Upper lobe of left lung (tissue), 4 donors: Measurements from ENCODE around the gene TOMM40.

Source experiments
- EP300 ChIP-seq, 4 donors: sonication (generic); formaldehyde crosslinking; IDR thresholded peaks; one replicate each; pipeline ENCODE4 v1.5.1; 2017; ENCODE audit warnings: antibody characterized with exemption in 4 of 4, control low read depth in 2 of 4
- POLR2A ChIP-seq, 4 donors: fragments of 450-650 bp; IDR thresholded peaks; one replicate each; pipeline ENCODE4 v1.5.1; 2016 to 2017; ENCODE audit warnings: antibody characterized with exemption in 4 of 4, mild to moderate bottlenecking in 2 of 4
- POLR2AphosphoS5 ChIP-seq, 2 donors: sonication (generic); formaldehyde crosslinking; IDR thresholded peaks; one replicate each; pipeline ENCODE4 v1.5.1; 2017; ENCODE audit warnings: antibody characterized with exemption in 2 of 2
- TF ChIP-seq, protein P1 (sequence below), 6 experiments: fragments of 450-650 bp in 4 of 6; fragments of 200-600 bp in 2 of 6; sonication (generic) in 2 of 6; IDR thresholded peaks; one replicate each; pipeline ENCODE4 v1.5.1; 2016 to 2019; ENCODE audit warnings: antibody characterized with exemption in 6 of 6

DNA sequence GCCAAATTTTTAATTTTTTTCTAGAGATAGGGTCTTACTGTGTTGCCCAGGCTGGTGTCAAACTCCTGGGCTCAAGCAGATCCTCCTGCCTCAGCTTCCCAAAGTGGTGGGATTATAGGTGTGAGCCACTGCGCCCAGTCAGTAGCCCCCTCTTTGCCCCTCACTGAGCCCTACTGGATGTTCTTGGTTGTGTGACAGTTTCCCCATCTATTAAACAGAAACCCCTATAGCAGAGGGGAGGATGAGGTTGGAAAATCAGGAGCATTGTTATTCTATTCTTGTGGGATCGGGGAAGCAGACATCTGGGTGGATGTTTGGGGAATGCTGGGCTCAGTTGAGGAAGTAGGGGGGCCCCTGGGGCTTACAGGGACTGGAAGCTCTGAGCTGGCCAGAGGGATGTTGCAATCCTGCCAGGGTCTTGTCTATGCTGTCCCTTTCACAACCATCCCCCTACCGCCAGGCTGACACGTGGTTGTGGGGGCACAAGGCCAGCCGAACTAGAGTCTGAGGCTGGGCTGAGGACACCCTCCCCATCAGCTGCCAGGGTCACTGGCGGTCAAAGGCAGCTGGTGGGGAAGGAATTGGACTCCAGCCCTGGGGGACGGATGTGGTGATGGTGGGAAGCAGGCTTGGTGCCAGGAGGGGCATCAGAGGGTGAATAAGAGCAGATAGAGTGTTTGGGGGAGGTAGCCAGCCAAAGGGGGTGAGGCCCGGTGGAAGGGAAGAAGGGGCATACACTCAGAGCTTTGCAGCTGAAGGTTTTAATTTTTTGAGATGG is 34.2 kb downstream of the TOMM40 start:
- TF ChIP-seq, protein P1, sequence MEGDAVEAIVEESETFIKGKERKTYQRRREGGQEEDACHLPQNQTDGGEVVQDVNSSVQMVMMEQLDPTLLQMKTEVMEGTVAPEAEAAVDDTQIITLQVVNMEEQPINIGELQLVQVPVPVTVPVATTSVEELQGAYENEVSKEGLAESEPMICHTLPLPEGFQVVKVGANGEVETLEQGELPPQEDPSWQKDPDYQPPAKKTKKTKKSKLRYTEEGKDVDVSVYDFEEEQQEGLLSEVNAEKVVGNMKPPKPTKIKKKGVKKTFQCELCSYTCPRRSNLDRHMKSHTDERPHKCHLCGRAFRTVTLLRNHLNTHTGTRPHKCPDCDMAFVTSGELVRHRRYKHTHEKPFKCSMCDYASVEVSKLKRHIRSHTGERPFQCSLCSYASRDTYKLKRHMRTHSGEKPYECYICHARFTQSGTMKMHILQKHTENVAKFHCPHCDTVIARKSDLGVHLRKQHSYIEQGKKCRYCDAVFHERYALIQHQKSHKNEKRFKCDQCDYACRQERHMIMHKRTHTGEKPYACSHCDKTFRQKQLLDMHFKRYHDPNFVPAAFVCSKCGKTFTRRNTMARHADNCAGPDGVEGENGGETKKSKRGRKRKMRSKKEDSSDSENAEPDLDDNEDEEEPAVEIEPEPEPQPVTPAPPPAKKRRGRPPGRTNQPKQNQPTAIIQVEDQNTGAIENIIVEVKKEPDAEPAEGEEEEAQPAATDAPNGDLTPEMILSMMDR (IDR thresholded peaks at IDR 0.05) = no peak
- TF ChIP-seq POLR2A (IDR thresholded peaks at IDR 0.05) (peak in 1 of 4 donors; percentile 31), POLR2AphosphoS5 (IDR thresholded peaks at IDR 0.05) (peak; percentile 58 to 62), EP300 (IDR thresholded peaks at IDR 0.05) (no peak)
